Smooth muscle cell (in vitro differentiated cells): ENCODE measurements around the gene TRPM3. TPM values are rescaled to one million over a fixed set of nuclear protein-coding genes. Genes with fewer than 3 reads are reported as not detected.

Source experiments
- DNase-seq: peaks from one replicate; lab custom pipeline; 2025; ENCODE audit not compliant: unreplicated experiment; lab: John Stamatoyannopoulos, UW
- H2AFZ ChIP-seq: fragments of 200-600 bp; sonication (generic); 2 replicates; pipeline ENCODE4 v1.6.0; 2016; ENCODE audit warnings: antibody characterized with exemption, low read depth, mild to moderate bottlenecking
- H3F3A ChIP-seq: fragments of 200-600 bp; sonication (generic); 2 replicates; pipeline ENCODE4 v1.6.0; 2017; ENCODE audit warnings: antibody characterized with exemption, low read depth
- H3K27ac ChIP-seq: fragments of 200-600 bp; sonication (generic); 2 replicates; pipeline ENCODE4 v1.5.1; 2016; ENCODE audit warnings: low read depth, mild to moderate bottlenecking
- H3K27me3 ChIP-seq: fragments of 200-600 bp; sonication (generic); 2 replicates; pipeline ENCODE4 v1.6.1; 2016; ENCODE audit warnings: low read depth, mild to moderate bottlenecking
- H3K36me3 ChIP-seq: fragments of 200-600 bp; sonication (generic); 2 replicates; pipeline ENCODE4 v1.5.1; 2016; ENCODE audit warnings: low read depth
- H3K4me1 ChIP-seq: fragments of 200-600 bp; sonication (generic); 2 replicates; pipeline ENCODE4 v1.5.1; 2016; ENCODE audit warnings: low read depth
- H3K4me2 ChIP-seq: fragments of 200-600 bp; sonication (generic); 2 replicates; pipeline ENCODE4 v1.6.0; 2016; ENCODE audit warnings: mild to moderate bottlenecking
- H3K4me3 ChIP-seq: fragments of 200-600 bp; sonication (generic); 2 replicates; pipeline ENCODE4 v1.5.1; 2016; ENCODE audit warnings: mild to moderate bottlenecking
- H3K79me2 ChIP-seq: fragments of 200-600 bp; sonication (generic); 2 replicates; pipeline ENCODE4 v1.6.0; 2016; ENCODE audit warnings: low read depth, mild to moderate bottlenecking
- H3K9ac ChIP-seq: fragments of 200-600 bp; sonication (generic); 2 replicates; pipeline ENCODE4 v1.6.0; 2016; ENCODE audit warnings: low read depth
- H3K9me3 ChIP-seq: fragments of 200-600 bp; sonication (generic); replicated peaks from 2 replicates; pipeline ENCODE4 v1.5.1; 2016; ENCODE audit warnings: low read depth
- H4K20me1 ChIP-seq: fragments of 200-600 bp; sonication (generic); 2 replicates; pipeline ENCODE4 v1.6.0; 2016; ENCODE audit warnings: low read depth
- CTCF ChIP-seq: fragments of 200-600 bp; sonication (generic); IDR thresholded peaks from 2 replicates; pipeline ENCODE4 v1.5.1; 2017; ENCODE audit warnings: borderline replicate concordance, mild to moderate bottlenecking, antibody characterized with exemption; ENCODE audit not compliant: insufficient read depth, poor library complexity, severe bottlenecking
- WGBS: methylation state at CpG from one replicate; pipeline ENCODE4 v1.1.7; 2016; ENCODE audit warnings: low lambda C conversion rate; 5-methylcytosine and 5-hydroxymethylcytosine counted together
- polyA plus RNA-seq: library from polyadenylated mRNA; unstranded; fragments of >200 nt; fragmentation: Nextera tagmentation; extraction: Ambion mirVana; gene quantifications from 2 replicates; pipeline ENCODE4 v1.2.1, GENCODE V29; 2016
- total RNA-seq: library from RNA; depleted of rRNA; stranded (reverse); fragments of >200 nt; gene quantifications from 2 replicates; pipeline ENCODE4 v1.2.3, GENCODE V29; 2014

The TRPM3 gene
- total and polyA plus RNA-seq, 2 experiments from 2014 or later = not detected

GRCh38 chr9:70610287-70610644 is 511.2 kb downstream of the TRPM3 start:
- Histone ChIP-seq H2AFZ (no peak overlapping the region), H3K27ac (peak overlapping the region; percentile 85)

DNA sequence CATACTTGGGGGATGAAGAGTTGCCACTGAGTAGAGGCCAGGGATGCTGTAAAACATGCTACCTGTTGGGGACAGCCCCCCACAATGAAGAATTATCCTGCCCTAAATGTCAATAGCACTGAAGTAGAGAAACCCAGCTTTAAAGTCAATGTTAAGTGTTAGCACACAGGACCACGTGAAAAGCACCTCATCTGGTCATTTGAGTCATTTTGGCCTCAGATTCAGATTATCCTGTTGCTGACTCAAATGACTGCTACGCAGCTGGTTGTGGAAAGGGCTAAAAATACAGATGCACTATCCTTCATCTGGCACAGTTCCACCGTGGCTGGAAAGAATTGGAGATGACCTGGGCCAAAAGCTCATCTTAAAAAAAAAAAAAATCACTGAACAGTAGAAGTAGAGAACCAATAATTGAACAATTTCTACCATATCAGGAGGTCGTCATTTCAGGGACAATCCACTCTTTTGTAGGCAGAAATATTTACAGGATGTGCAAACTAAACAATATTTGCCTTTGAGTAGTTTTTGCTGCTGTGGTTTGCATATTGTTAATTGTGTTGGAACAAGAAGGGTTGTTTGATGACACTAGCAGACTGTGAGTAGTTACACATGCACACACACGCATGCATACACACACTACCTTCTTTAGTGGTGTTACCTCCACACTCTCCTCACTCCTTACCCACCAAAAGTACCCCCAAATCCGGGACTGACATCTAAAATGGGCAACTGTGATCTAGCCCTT is 511.7 kb downstream of the TRPM3 start:
- Histone ChIP-seq H3K4me2 (peak overlapping the region; percentile 19), H3K79me2 (no peaks in the 10 kb centered on the region), H3K36me3 (no peaks in the 10 kb centered on the region), H4K20me1 (no peaks in the 10 kb centered on the region), H3K9me3 (no peaks in the 10 kb centered on the region), H3F3A (peaks cover 3% of the 10 kb centered on the region), H2AFZ (no peak overlapping the region), H3K9ac (no peak overlapping the region), H3K4me1 (no peaks in the 10 kb centered on the region), H3K27me3 (no peaks in the 10 kb centered on the region), H3K4me3 (no peak overlapping the region), H3K27ac (peak overlapping the region; percentile 85)
- DNase-seq = no peak
- WGBS = 33% methylated on average over 6 of the region's 6 CpGs
- no peak for TF ChIP-seq CTCF

More at GRCh38 chr9:70610287-70610644, 511.2 kb downstream of the TRPM3 start:
- Histone ChIP-seq H3K36me3 (no peaks in the 10 kb centered on the region), H3K79me2 (no peaks in the 10 kb centered on the region), H4K20me1 (no peaks in the 10 kb centered on the region), H3K9ac (no peak overlapping the region), H3K4me1 (no peaks in the 10 kb centered on the region), H3K27me3 (no peaks in the 10 kb centered on the region), H3K9me3 (no peaks in the 10 kb centered on the region), H3K4me2 (no peak overlapping the region), H3K4me3 (no peak overlapping the region), H3F3A (peaks cover 3% of the 10 kb centered on the region)
- no peak for TF ChIP-seq CTCF
- 95% methylated on average over 5 of the region's 5 CpGs for WGBS
- no peak for DNase-seq

- 85% methylated on average over 2 of the region's 2 CpGs for WGBS
- Histone ChIP-seq H3K36me3 (no peaks in the 10 kb centered on the region), H3K4me2 (peak overlapping the region; percentile 19), H3K27ac (peak overlapping the region; percentile 85), H3K4me3 (no peak overlapping the region), H3F3A (peaks cover 3% of the 10 kb centered on the region), H2AFZ (no peak overlapping the region), H3K9ac (no peak overlapping the region), H3K9me3 (no peaks in the 10 kb centered on the region), H3K79me2 (no peaks in the 10 kb centered on the region), H4K20me1 (no peaks in the 10 kb centered on the region), H3K4me1 (no peaks in the 10 kb centered on the region), H3K27me3 (no peaks in the 10 kb centered on the region)
- no peak for TF ChIP-seq CTCF
- DNase-seq = no peak
Observed at GRCh38 chr9:70609011-70609410, 512.4 kb downstream of the TRPM3 start.

DNA sequence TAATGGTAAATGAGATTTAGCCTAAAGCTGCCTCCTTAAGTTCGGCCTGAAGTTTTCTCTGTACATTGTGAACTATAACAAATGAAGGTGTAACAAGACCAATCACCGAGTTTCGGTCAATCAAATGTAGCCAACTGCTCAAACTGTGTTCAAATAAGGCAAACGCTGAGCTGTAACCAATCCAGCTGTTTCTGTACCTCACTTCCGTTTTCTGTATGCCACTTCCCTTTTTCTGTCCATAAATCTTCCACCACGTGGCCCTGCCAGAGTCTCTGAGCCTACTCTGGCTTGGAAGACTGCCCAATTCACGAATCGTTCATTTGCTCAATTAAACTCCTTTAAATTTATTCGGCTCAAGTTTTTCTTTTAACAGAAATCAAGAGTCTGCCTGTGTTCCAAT is 513.5 kb downstream of the TRPM3 start:
- Histone ChIP-seq H3K4me1 (no peaks in the 10 kb centered on the region), H3K27me3 (no peaks in the 10 kb centered on the region), H3K36me3 (no peaks in the 10 kb centered on the region), H3K9ac (no peak overlapping the region), H3K79me2 (no peaks in the 10 kb centered on the region), H3K4me3 (no peak overlapping the region), H3F3A (peaks cover 3% of the 10 kb centered on the region), H2AFZ (no peak overlapping the region), H4K20me1 (no peaks in the 10 kb centered on the region), H3K4me2 (no peak overlapping the region), H3K9me3 (no peaks in the 10 kb centered on the region), H3K27ac (no peak overlapping the region)
- DNase-seq = no peak
- TF ChIP-seq CTCF = no peak
- WGBS = 91% methylated on average over 9 of the region's 9 CpGs
